HUES48 (cell line): ENCODE measurements around the gene DXO.
"Not testable (repeated sequence)": the region's sequence is repeated elsewhere in the genome, so short reads cannot be mapped to it uniquely, and the experiment has no call there.

ENCODE experiments used
- H3K27ac ChIP-seq: one replicate; pipeline ENCODE4 v1.7.0; 2013; ENCODE audit warnings: low read depth, low read length, inconsistent platforms
- H3K27me3 ChIP-seq: 2 replicates; pipeline ENCODE4 v1.6.1; 2013; ENCODE audit warnings: mild to moderate bottlenecking, low read length; ENCODE audit not compliant: control insufficient read depth, insufficient read depth
- H3K36me3 ChIP-seq: 2 replicates; pipeline ENCODE4 v1.6.1; 2013; ENCODE audit warnings: low read length; ENCODE audit not compliant: control insufficient read depth, insufficient read depth
- H3K4me1 ChIP-seq: 2 replicates; pipeline ENCODE4 v1.6.1; 2013; ENCODE audit warnings: mild to moderate bottlenecking, low read length; ENCODE audit not compliant: control insufficient read depth, insufficient read depth
- H3K4me3 ChIP-seq: 2 replicates; pipeline ENCODE4 v1.5.1; 2013; ENCODE audit warnings: mild to moderate bottlenecking, low read depth, low read length
- H3K9ac ChIP-seq: 2 replicates; pipeline ENCODE4 v1.6.1; 2013; ENCODE audit warnings: mild to moderate bottlenecking, low read depth, low read length, moderate library complexity
- H3K9me3 ChIP-seq: 2 replicates; pipeline ENCODE4 v1.6.1; 2013; ENCODE audit warnings: low read length; ENCODE audit not compliant: control insufficient read depth, insufficient read depth

Gene DXO

GRCh38 chr6:31943742-31944141 lies 28.2 kb downstream of the DXO start:
- peaks cover 4% of the 10 kb centered on the region; the same call in 1 of the 2 replicates for H3K27me3 ChIP-seq
- H3K9me3 ChIP-seq = no peaks in the 10 kb centered on the region
- no peak overlapping the region for H3K27ac ChIP-seq
- H3K4me1 ChIP-seq = peaks cover 7% of the 10 kb centered on the region; the same call in 1 of the 2 replicates
- H3K36me3 ChIP-seq = no peaks in the 10 kb centered on the region
- H3K9ac ChIP-seq = no peak overlapping the region
- no peak overlapping the region for H3K4me3 ChIP-seq

GRCh38 chr6:31940256-31940664 lies 31.7 kb downstream of the DXO start:
- Histone ChIP-seq H3K27me3 (no peaks in the 10 kb centered on the region), H3K36me3 (no peaks in the 10 kb centered on the region), H3K4me1 (peaks cover 7% of the 10 kb centered on the region; the same call in 1 of the 2 replicates), H3K9ac (no peak overlapping the region), H3K9me3 (no peaks in the 10 kb centered on the region), H3K27ac (no peak overlapping the region), H3K4me3 (no peak overlapping the region)

- H3K4me3 ChIP-seq = no peak overlapping the region
- no peaks in the 10 kb centered on the region for H3K36me3 ChIP-seq
- H3K27ac ChIP-seq = no peak overlapping the region
- H3K9ac ChIP-seq = no peak overlapping the region
- no peaks in the 10 kb centered on the region for H3K9me3 ChIP-seq
- H3K27me3 ChIP-seq = no peaks in the 10 kb centered on the region
- peaks cover 7% of the 10 kb centered on the region; the same call in 1 of the 2 replicates for H3K4me1 ChIP-seq
These were observed 36.1 kb downstream of the DXO start for GRCh38 chr6:31935823-31936222.

GRCh38 chr6:31935021-31935420 lies 36.9 kb downstream of the DXO start:
- no peaks in the 10 kb centered on the region for H3K9me3 ChIP-seq
- H3K4me1 ChIP-seq = 0 out of 2 replicates have a peak, but pooled peaks cover under 1% of the 10 kb centered on the region
- no peak overlapping the region for H3K27ac ChIP-seq
- H3K9ac ChIP-seq = no peak overlapping the region
- no peaks in the 10 kb centered on the region for H3K36me3 ChIP-seq
- no peaks in the 10 kb centered on the region for H3K27me3 ChIP-seq
- no peak overlapping the region for H3K4me3 ChIP-seq

- Histone ChIP-seq H3K36me3 (no peaks in the 10 kb centered on the region), H3K27ac (no peak overlapping the region), H3K27me3 (no peaks in the 10 kb centered on the region), H3K9ac (no peak overlapping the region), H3K4me1 (no peaks in the 10 kb centered on the region), H3K9me3 (no peaks in the 10 kb centered on the region), H3K4me3 (no peak overlapping the region)
These were observed 38.4 kb downstream of the DXO start for GRCh38 chr6:31933537-31933936.

GRCh38 chr6:31932137-31932536 lies 39.8 kb downstream of the DXO start:
- not testable (repeated sequence) for H3K27ac ChIP-seq, H3K4me3 ChIP-seq, H3K4me1 ChIP-seq, H3K27me3 ChIP-seq, H3K9me3 ChIP-seq, H3K9ac ChIP-seq, H3K36me3 ChIP-seq

- Histone ChIP-seq H3K36me3 (no peaks in the 10 kb centered on the region), H3K27me3 (no peaks in the 10 kb centered on the region), H3K27ac (no peak overlapping the region), H3K9me3 (no peaks in the 10 kb centered on the region), H3K4me1 (no peaks in the 10 kb centered on the region), H3K9ac (no peak overlapping the region), H3K4me3 (no peak overlapping the region)
These were observed 41.0 kb downstream of the DXO start for GRCh38 chr6:31930962-31931361.

GRCh38 chr6:31928672-31928939 lies 43.3 kb downstream of the DXO start:
- H3K27ac ChIP-seq = no peak overlapping the region
- H3K4me3 ChIP-seq = no peak overlapping the region
- H3K36me3 ChIP-seq = no peaks in the 10 kb centered on the region
- no peaks in the 10 kb centered on the region for H3K27me3 ChIP-seq
- no peak overlapping the region for H3K9ac ChIP-seq
- H3K9me3 ChIP-seq = no peaks in the 10 kb centered on the region
- H3K4me1 ChIP-seq = no peaks in the 10 kb centered on the region

GRCh38 chr6:31927863-31928671 lies 43.9 kb downstream of the DXO start:
- Histone ChIP-seq H3K27me3 (no peaks in the 10 kb centered on the region), H3K36me3 (no peaks in the 10 kb centered on the region), H3K9ac (no peak overlapping the region), H3K4me1 (no peaks in the 10 kb centered on the region), H3K4me3 (no peak overlapping the region), H3K9me3 (no peaks in the 10 kb centered on the region), H3K27ac (no peak overlapping the region)

GRCh38 chr6:31927242-31927862 lies 44.6 kb downstream of the DXO start, which contains the start of gene C2:
C2 (plus strand) TSS chr6:31927717; CDS start chr6:31927753, 36 bp downstream.
- Histone ChIP-seq H3K27me3 (no peaks in the 10 kb centered on the region), H3K27ac (no peak within 1 kb of the TSS), H3K4me3 (no peak within 1 kb of the TSS), H3K9me3 (no peaks in the 10 kb centered on the region), H3K9ac (no peak within 1 kb of the TSS), H3K36me3 (no peaks in the 10 kb centered on the region), H3K4me1 (no peaks in the 10 kb centered on the region)

GRCh38 chr6:31922942-31923341 lies 49.0 kb downstream of the DXO start:
- Histone ChIP-seq H3K36me3 (no peaks in the 10 kb centered on the region), H3K9me3 (no peaks in the 10 kb centered on the region), H3K27ac (no peak overlapping the region), H3K9ac (no peak overlapping the region), H3K4me1 (no peaks in the 10 kb centered on the region), H3K4me3 (no peak overlapping the region), H3K27me3 (no peaks in the 10 kb centered on the region)
